Upper lobe of left lung (tissue), 6 donors: ENCODE measurements around the gene ASTN1. TPM values are rescaled to one million over a fixed set of nuclear protein-coding genes. Genes with fewer than 3 reads are reported as not detected.

ENCODE experiments used
- ATAC-seq, 2 donors: fragments of 200-7000 bp; cut with Tn5 transposase; one replicate each; pipeline ENCODE4 v1.9.1; 2022; ENCODE audit warnings: mild to moderate bottlenecking in 2 of 2, moderate library complexity in 2 of 2; ENCODE audit not compliant: low FRiP score in 2 of 2
- DNase-seq, 2 donors: peaks; one replicate each; pipeline ENCODE4 v3.0.0-alpha.2; 2019 to 2020
- H3K27ac ChIP-seq, 4 donors: fragments of 200-600 bp; sonication (generic); one replicate each; pipeline ENCODE4 v1.5.1; 2016 to 2019
- H3K27me3 ChIP-seq, 4 donors: fragments of 200-600 bp; sonication (generic); one replicate each; pipeline ENCODE4 v1.5.1; 2017 to 2019
- H3K36me3 ChIP-seq, 4 donors: fragments of 200-600 bp; sonication (generic); one replicate each; pipeline ENCODE4 v1.5.1; 2016 to 2019
- H3K4me1 ChIP-seq, 4 donors: fragments of 200-600 bp; sonication (generic); one replicate each; pipeline ENCODE4 v1.5.1; 2018 to 2019
- H3K4me3 ChIP-seq, 4 donors: fragments of 200-600 bp; sonication (generic); one replicate each; pipeline ENCODE4 v1.5.1; 2017 to 2019; ENCODE audit warnings: mild to moderate bottlenecking in 2 of 4, moderate library complexity in 1 of 4
- H3K9me3 ChIP-seq, 4 donors: fragments of 200-600 bp; sonication (generic); one replicate each; pipeline ENCODE4 v1.5.1; 2018 to 2019
- CTCF ChIP-seq, 6 experiments: fragments of 450-650 bp in 4 of 6; fragments of 200-600 bp in 2 of 6; sonication (generic) in 2 of 6; IDR thresholded peaks; one replicate each; pipeline ENCODE4 v1.5.1; 2016 to 2019; ENCODE audit warnings: antibody characterized with exemption in 6 of 6
- EP300 ChIP-seq, 4 donors: sonication (generic); formaldehyde crosslinking; IDR thresholded peaks; one replicate each; pipeline ENCODE4 v1.5.1; 2017; ENCODE audit warnings: antibody characterized with exemption in 4 of 4, control low read depth in 2 of 4
- POLR2A ChIP-seq, 4 donors: fragments of 450-650 bp; IDR thresholded peaks; one replicate each; pipeline ENCODE4 v1.5.1; 2016 to 2017; ENCODE audit warnings: antibody characterized with exemption in 4 of 4, mild to moderate bottlenecking in 2 of 4
- POLR2AphosphoS5 ChIP-seq, 2 donors: sonication (generic); formaldehyde crosslinking; IDR thresholded peaks; one replicate each; pipeline ENCODE4 v1.5.1; 2017; ENCODE audit warnings: antibody characterized with exemption in 2 of 2
- WGBS, 2 donors: methylation state at CpG; one replicate each; pipeline ENCODE4 v1.1.5; 2017 to 2018; 5-methylcytosine and 5-hydroxymethylcytosine counted together
- total RNA-seq, 6 donors: library from RNA; depleted of rRNA in 4 of 6; stranded (reverse); fragments of >200 nt in 4 of 6; gene quantifications; one replicate each; pipeline versions ENCODE4 v1.1.0 to v1.2.1, GENCODE V29; 2016 to 2021
- donor health status: DM: no; HTN: no; CAD: no; lungs with moderate emphysema.
- donor health status: DM: no; HTN: yes; CAD: no; lungs with severe emphysema.

ASTN1 gene
- total RNA-seq, 6 donors from 2014 or later = 0.15 to 1.0 (median 0.32) TPM; not detected in 2

GRCh38 chr1:177174921-177175634, 10.6 kb upstream of the ASTN1 start:
- peak in 1 of 2 donors; percentile 22 for DNase-seq
- ATAC-seq = no peak
- Histone ChIP-seq H3K4me3 (no peak overlapping the region), H3K4me1 (peaks cover 4 to 11% (median 9%) of the 10 kb centered on the region in 4 donors), H3K27ac (no peak overlapping the region), H3K36me3 (no peaks in the 10 kb centered on the region), H3K27me3 (peaks cover 0 to 14% (median 5%) of the 10 kb centered on the region in 4 donors), H3K9me3 (no peaks in the 10 kb centered on the region)
- TF ChIP-seq EP300 (IDR thresholded peaks at IDR 0.05) = no peak
- TF ChIP-seq POLR2A (IDR thresholded peaks at IDR 0.05) = no peak
- TF ChIP-seq CTCF (IDR thresholded peaks at IDR 0.05) = no peak
- no peak for TF ChIP-seq POLR2AphosphoS5 (IDR thresholded peaks at IDR 0.05)
- WGBS, 2 donors = 62 to 67% methylated on average over 6 of the region's 6 CpGs

- no peak overlapping the region for H3K27ac ChIP-seq
- no peaks in the 10 kb centered on the region for H3K9me3 ChIP-seq
- 74 to 77% methylated on average over 2 of the region's 2 CpGs for WGBS, 2 donors
- peaks cover 0 to 14% (median 5%) of the 10 kb centered on the region in 4 donors for H3K27me3 ChIP-seq
- peaks cover 4 to 11% (median 9%) of the 10 kb centered on the region in 4 donors for H3K4me1 ChIP-seq
- DNase-seq (no peak), ATAC-seq (no peak)
- no peaks in the 10 kb centered on the region for H3K36me3 ChIP-seq
- TF ChIP-seq EP300 (IDR thresholded peaks at IDR 0.05) (no peak), POLR2A (IDR thresholded peaks at IDR 0.05) (no peak), POLR2AphosphoS5 (IDR thresholded peaks at IDR 0.05) (no peak), CTCF (IDR thresholded peaks at IDR 0.05) (no peak)
- no peak overlapping the region for H3K4me3 ChIP-seq
Measured at GRCh38 chr1:177173976-177174375, 9.5 kb upstream of the ASTN1 start.

GRCh38 chr1:177172866-177173265, 8.4 kb upstream of the ASTN1 start:
- H3K36me3 ChIP-seq = no peaks in the 10 kb centered on the region
- DNase-seq (no peak), ATAC-seq (no peak)
- WGBS, 2 donors = 69 to 89% methylated on average over 3 of the region's 3 CpGs
- H3K9me3 ChIP-seq = no peaks in the 10 kb centered on the region
- peaks cover 0 to 14% (median 5%) of the 10 kb centered on the region in 4 donors for H3K27me3 ChIP-seq
- H3K27ac ChIP-seq = no peak overlapping the region
- TF ChIP-seq POLR2A (IDR thresholded peaks at IDR 0.05) (no peak), POLR2AphosphoS5 (IDR thresholded peaks at IDR 0.05) (no peak), EP300 (IDR thresholded peaks at IDR 0.05) (no peak), CTCF (IDR thresholded peaks at IDR 0.05) (no peak)
- H3K4me1 ChIP-seq = peaks cover 4 to 11% (median 9%) of the 10 kb centered on the region in 4 donors
- H3K4me3 ChIP-seq = no peak overlapping the region

- Histone ChIP-seq H3K27me3 (peaks cover 0 to 14% (median 5%) of the 10 kb centered on the region in 4 donors), H3K36me3 (no peaks in the 10 kb centered on the region), H3K27ac (no peak overlapping the region), H3K4me3 (no peak overlapping the region), H3K9me3 (no peaks in the 10 kb centered on the region), H3K4me1 (peaks cover 4 to 11% (median 9%) of the 10 kb centered on the region in 4 donors)
- no peak for TF ChIP-seq POLR2A (IDR thresholded peaks at IDR 0.05)
- no peak for TF ChIP-seq POLR2AphosphoS5 (IDR thresholded peaks at IDR 0.05)
- no peak for TF ChIP-seq CTCF (IDR thresholded peaks at IDR 0.05)
- 38 to 48% methylated on average over 1 to 3 of the region's 3 CpGs for WGBS, 2 donors
- ATAC-seq (no peak), DNase-seq (no peak)
Measured at GRCh38 chr1:177172272-177172671, 7.8 kb upstream of the ASTN1 start.
